Measurements from ENCODE around the gene HEATR5A.
"Not testable (repeated sequence)": the region's sequence is repeated elsewhere in the genome, so short reads cannot be mapped to it uniquely, and the experiment has no call there.

Gene HEATR5A

DNA sequence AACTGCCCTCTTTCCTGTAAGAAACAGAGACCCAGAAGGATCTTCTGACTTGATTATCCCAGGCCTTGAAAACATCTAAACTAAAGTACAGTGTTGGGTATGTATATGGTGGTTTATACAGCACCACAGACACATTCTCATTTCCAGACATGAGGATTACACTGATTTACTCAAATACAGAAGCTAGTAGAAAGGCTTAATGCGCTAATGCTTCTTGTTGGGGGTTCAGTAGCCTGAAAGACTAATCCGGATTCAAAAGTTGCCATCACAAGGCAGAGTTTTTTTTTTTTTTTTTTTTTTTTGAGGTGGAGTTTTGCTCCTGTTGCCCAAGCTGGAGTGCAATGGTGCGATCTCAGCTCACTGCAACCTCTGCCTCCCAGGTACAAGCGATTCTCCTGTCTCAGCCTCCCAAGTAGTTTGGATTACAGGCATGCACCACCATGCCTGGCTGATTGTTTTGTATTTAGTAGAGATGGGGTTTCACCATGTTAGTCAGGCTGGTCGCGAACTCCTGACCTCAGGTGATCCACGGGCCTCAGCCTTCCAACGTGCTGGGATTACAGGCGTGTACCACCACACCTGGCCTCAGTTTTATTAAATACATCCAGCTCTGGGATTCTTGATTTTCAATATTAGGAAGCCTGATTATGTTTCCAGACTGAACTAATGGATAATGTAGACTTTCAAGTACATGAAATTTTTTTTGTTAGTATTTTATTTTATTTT is 166.4 kb downstream of the HEATR5A start:
- no peak for DNase-seq

DNA sequence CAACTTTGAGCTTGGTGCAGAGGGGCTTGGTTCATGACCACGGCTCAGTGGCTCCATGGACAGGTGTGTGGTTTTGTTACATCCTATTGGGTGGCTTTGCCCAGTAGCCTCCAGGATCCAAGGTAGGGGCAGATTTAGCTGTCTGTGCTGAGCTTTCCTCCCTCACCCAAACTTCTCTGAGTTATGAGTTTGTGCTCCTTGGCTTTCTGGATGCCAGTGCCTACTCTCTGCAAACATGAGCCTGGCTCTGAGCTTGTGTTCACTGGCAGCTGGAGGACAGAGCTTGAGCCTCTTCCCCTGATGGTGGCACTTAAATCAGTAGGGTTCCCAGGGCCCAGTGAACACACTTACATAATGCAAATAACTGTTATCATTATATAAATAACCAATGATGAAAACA is 167.5 kb downstream of the HEATR5A start:
- no peak for DNase-seq

DNA sequence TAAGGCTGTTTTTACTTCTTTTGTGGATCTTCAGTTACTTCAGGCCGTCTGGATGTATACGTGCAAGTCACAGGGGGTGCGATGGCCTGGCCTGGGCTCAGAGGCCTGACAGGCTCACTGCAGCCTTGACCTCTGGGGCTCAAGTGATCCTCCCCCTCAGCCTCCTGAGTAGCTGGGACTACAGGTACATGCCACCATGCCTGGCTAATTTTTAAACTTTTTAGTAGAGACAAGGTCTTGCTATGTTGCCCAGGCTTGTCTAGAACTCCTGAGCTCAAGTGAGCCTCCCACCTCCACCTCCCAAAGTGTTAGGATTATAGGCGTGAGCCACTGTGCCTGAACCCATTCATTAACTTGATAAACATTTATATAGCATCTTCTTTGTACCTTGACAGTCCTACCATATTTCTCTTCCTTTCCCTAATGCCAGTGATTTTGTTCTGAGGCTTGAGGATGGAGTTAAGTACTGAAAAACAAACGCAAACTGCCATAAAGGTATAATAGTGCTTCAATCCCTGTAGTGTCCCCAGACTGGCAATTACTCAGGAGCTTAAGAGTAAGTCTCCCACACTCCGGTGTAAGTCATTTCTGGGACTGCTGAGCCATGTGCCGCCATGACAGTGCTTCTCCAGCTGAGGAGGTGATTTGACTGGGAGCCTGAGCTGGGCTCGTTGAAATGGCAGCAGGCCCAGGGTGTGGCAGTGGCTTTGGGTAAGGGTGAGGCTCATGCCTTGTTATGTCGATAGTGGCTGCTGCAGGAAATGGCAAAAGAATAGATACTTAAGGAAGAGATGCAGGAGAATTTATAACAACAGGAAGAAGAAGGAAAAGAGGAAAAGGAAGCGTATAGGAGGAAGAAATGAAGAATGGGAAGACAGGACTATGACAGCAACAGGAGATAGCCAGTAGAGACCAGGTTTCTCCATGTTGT is 169.1 kb downstream of the HEATR5A start:
- no peak for DNase-seq

DNA sequence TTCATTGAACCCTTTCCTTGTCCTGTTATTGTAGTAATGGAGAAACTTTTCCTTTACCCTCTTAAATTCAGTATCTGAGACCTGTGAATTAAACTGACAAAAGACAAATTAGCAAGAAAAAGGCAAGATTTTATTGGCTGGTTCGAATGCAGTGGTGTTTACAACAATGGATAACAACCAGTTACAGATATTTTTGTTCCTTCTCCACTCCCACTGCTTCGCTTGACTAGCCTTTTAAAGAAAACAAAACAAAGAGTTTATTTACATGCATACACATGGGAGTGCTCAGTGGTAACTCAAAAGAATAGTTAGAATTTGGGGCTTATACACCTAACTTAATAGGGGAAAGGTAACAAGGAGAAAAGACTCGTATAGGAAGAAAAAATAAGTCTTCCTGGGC is 175.7 kb downstream of the HEATR5A start:
- no peak for DNase-seq

DNA sequence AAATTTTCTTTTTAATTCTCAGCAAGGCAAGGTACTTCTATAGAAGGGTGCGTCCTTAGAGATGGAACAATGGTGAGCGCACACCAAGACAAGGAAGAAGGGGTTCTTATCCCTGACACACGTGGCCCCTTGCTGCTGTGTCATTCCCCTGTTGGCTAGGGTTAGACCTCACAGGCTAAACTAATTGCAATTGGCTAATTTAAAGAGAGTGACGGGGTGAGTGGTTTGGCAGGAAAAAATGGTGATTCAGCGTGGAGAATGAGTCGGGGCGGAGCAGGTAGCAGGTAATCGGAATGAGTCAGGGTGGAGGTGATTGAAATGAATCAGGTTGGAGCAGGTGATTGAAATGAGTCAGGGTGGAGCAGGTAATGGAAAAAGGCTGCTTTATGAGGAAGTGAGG is 176.5 kb downstream of the HEATR5A start:
- peak; percentile 59 for DNase-seq

DNA sequence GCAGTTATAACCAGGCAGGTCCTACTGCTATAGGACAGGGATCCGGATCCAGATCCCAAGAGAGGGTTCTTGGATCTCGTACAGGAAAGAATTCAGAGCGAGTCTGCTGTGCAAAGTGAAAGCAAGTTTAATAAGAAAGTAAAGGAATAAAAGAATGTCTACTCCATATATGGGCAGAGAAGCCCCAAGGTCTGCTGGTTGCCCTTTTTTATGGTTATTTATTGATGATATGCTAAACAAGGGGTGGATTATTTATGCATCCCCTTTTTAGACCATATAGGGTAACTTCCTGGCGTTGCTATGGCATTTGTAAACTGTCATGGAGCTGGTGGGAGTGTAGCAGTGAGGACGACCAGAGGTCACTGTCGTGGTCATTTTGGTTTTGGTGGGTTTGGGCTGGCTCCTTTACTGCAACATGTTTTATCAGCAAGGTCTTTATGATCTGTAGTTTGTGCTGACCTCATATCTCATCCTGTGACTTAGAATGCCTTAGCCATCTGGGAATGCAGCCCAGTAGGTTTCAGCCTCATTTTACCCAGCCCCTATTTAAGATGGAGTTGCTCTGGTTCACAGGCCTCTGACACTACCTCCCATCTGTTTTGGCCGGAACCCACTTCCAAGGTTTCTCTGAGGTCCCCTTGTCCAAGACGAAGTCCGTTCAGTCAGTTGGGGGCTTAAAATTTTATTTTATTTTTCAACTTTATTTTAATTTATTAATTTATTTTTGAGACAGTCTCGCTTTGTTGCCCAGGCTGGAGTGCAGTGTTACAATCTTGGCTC is 178.0 kb downstream of the HEATR5A start:
- DNase-seq = not testable (repeated sequence)

Data from activated CD4-positive, alpha-beta T cell treated with anti-CD3 and anti-CD28 coated beads, Interleukin-10, Interleukin-2, amounts not matched to agents 100 ng/mL and 50 ng/mL, durations not matched to agents 16 hours and 8 hours (primary cell).